HCT116 (cell line): ENCODE measurements around the gene TDRD10. TPM values are rescaled to one million over a fixed set of nuclear protein-coding genes. Genes with fewer than 3 reads are reported as not detected.

Experiments
- ATAC-seq: fragments of 200-7000 bp; cut with Tn5 transposase; 2 replicates; pipeline ENCODE4 v1.9.1; 2020; ENCODE audit warnings: mild to moderate bottlenecking, moderate library complexity
- BruUV-seq: library from RNA; stranded (reverse); fragments of 400-500 nt; replicated peaks from 2 replicates; lab custom pipeline; 2021; lab: Mats Ljungman, UMichigan
- CTCF ChIA-PET: fragments of 300-600 bp; sonication (Branson Sonifier 250); formaldehyde crosslinking; loops from one replicate; lab custom pipeline; 2021; ENCODE audit warnings: antibody characterized with exemption; lab: Charles Lee
- POLR2A ChIA-PET: fragments of 300-600, 350-600 bp; sonication (Branson Sonifier 250); formaldehyde crosslinking; loops from one replicate; lab custom pipeline; 2021; ENCODE audit warnings: antibody characterized with exemption; lab: Charles Lee
- RAD21 ChIA-PET, 2 experiments: fragments of 300-600 bp; sonication (Branson Sonifier 250); formaldehyde crosslinking; loops; one replicate each; lab custom pipeline; 2023; ENCODE audit warnings: low total read pairs in 2 of 2; ENCODE audit not compliant: uncharacterized antibody in 2 of 2, unreplicated experiment in 2 of 2, low non-redundant PET in 1 of 2; lab: Charles Lee
- DNase-seq: peaks from one replicate; pipeline ENCODE4 v3.0.0-alpha.2; 2010; ENCODE audit warnings: low read depth, low spot score
- H2AFZ ChIP-seq: fragments of 200-600 bp; shearing (Covaris generic), sonication (generic); 2 replicates; pipeline ENCODE4 v1.6.1; 2017; ENCODE audit warnings: low read depth, mixed run types, mixed read lengths, antibody characterized with exemption, low read length; ENCODE audit not compliant: poor library complexity, severe bottlenecking
- H3K27ac ChIP-seq: 2 replicates; pipeline ENCODE4 v1.5.1; 2012; ENCODE audit warnings: low read depth, low read length
- H3K27me3 ChIP-seq: fragments of 200-600 bp; sonication (generic); 2 replicates; pipeline ENCODE4 v1.6.1; 2016; ENCODE audit warnings: mixed run types, low read length, mixed read lengths; ENCODE audit not compliant: insufficient read depth
- H3K36me3 ChIP-seq, 2 experiments: fragments of 200-500 bp in 1 of 2; fragments of 200-600 bp in 1 of 2; sonication (Bioruptor generic) in 1 of 2; sonication (generic) in 1 of 2; 2 replicates each; pipeline versions ENCODE4 v1.5.1 to v1.6.1; 2014 to 2016; ENCODE audit warnings: low read length in 2 of 2, inconsistent platforms in 1 of 2, mixed read lengths in 1 of 2, mixed run types in 1 of 2; ENCODE audit not compliant: insufficient read depth in 2 of 2, control insufficient read depth in 1 of 2
- H3K4me1 ChIP-seq, 2 experiments: fragments of 200-600 bp in 1 of 2; sonication (generic) in 1 of 2; 2 replicates each; pipeline versions ENCODE4 v1.5.1 to v1.6.1; 2012 to 2017; ENCODE audit warnings: low read length in 2 of 2, inconsistent platforms in 1 of 2, mild to moderate bottlenecking in 1 of 2, mixed read lengths in 1 of 2, mixed run types in 1 of 2, moderate library complexity in 1 of 2; ENCODE audit not compliant: insufficient read depth in 2 of 2, control insufficient read depth in 1 of 2
- H3K4me2 ChIP-seq: fragments of 200-600 bp; sonication (generic); 2 replicates; pipeline ENCODE4 v1.6.1; 2017; ENCODE audit warnings: mixed run types, low read length, mixed read lengths
- H3K4me3 ChIP-seq, 2 experiments: fragments of 200-600 bp in 1 of 2; sonication (generic) in 1 of 2; replicated peaks in 1 of 2; 2 replicates each; pipeline ENCODE4 v1.5.1; 2011 to 2016; ENCODE audit warnings: low read length in 2 of 2, control low read depth in 1 of 2, low read depth in 1 of 2, mild to moderate bottlenecking in 1 of 2, mixed read lengths in 1 of 2, mixed run types in 1 of 2
- H3K79me2 ChIP-seq: fragments of 200-600 bp; sonication (generic); 2 replicates; pipeline ENCODE4 v1.6.1; 2017; ENCODE audit warnings: mild to moderate bottlenecking, mixed run types, low read length, moderate library complexity, mixed read lengths; ENCODE audit not compliant: insufficient read depth
- H3K9ac ChIP-seq: fragments of 200-600 bp; sonication (generic); 2 replicates; pipeline ENCODE4 v1.6.1; 2016; ENCODE audit warnings: low read length, mixed read lengths
- H3K9me2 ChIP-seq: fragments of 200-600 bp; sonication (generic), shearing (Covaris generic); 2 replicates; pipeline ENCODE4 v1.6.1; 2017; ENCODE audit warnings: mixed run types, mild to moderate bottlenecking, moderate library complexity; ENCODE audit not compliant: insufficient read depth
- H3K9me3 ChIP-seq, 2 experiments: fragments of 200-500 bp in 1 of 2; fragments of 200-600 bp in 1 of 2; sonication (Bioruptor generic) in 1 of 2; sonication (generic) in 1 of 2; 2 replicates each; pipeline ENCODE4 v1.6.1; 2014 to 2017; ENCODE audit warnings: low read length in 2 of 2, mixed read lengths in 2 of 2, inconsistent platforms in 1 of 2, low read depth in 1 of 2, mild to moderate bottlenecking in 1 of 2, mixed run types in 1 of 2, moderate library complexity in 1 of 2; ENCODE audit not compliant: control insufficient read depth in 1 of 2, insufficient read depth in 1 of 2
- H4K20me1 ChIP-seq: fragments of 200-600 bp; sonication (generic), shearing (Covaris generic); 2 replicates; pipeline ENCODE4 v1.6.1; 2017; ENCODE audit warnings: mixed run types, mild to moderate bottlenecking, moderate library complexity; ENCODE audit not compliant: insufficient read depth
- CBX3 ChIP-seq: IDR thresholded peaks from 2 replicates; pipeline ENCODE4 v1.6.1; 2012; ENCODE audit warnings: low read depth
- EGR1 ChIP-seq: IDR thresholded peaks from 2 replicates; pipeline ENCODE4 v1.6.1; 2012; ENCODE audit warnings: low read depth
- ELF1 ChIP-seq: IDR thresholded peaks from 2 replicates; pipeline ENCODE4 v1.6.1; 2012; ENCODE audit warnings: low read depth, borderline replicate concordance
- EZH2 ChIP-seq: fragments of 200-600 bp; sonication (generic); IDR thresholded peaks from 2 replicates; pipeline ENCODE4 v1.6.1; 2017; ENCODE audit warnings: antibody characterized with exemption, mixed run types
- EZH2phosphoT487 ChIP-seq: fragments of 200-600 bp; IDR thresholded peaks from 2 replicates; pipeline ENCODE4 v1.6.1; 2018; ENCODE audit warnings: antibody characterized with exemption, borderline replicate concordance
- JUND ChIP-seq: IDR thresholded peaks from 2 replicates; pipeline ENCODE4 v1.6.1; 2012
- POLR2AphosphoS5 ChIP-seq: IDR thresholded peaks from 2 replicates; pipeline ENCODE4 v1.6.1; 2011; ENCODE audit warnings: mild to moderate bottlenecking, low read depth, low read length, moderate library complexity
- REST ChIP-seq: IDR thresholded peaks from 2 replicates; pipeline ENCODE4 v1.6.1; 2012; ENCODE audit warnings: low read depth
- SIN3A ChIP-seq: IDR thresholded peaks from 2 replicates; pipeline ENCODE4 v1.6.1; 2012; ENCODE audit warnings: low read depth
- TCF7L2 ChIP-seq: IDR thresholded peaks from 2 replicates; pipeline ENCODE4 v1.7.0; 2011; ENCODE audit warnings: borderline replicate concordance, inconsistent platforms; ENCODE audit not compliant: insufficient read depth, insufficient read length; ENCODE audit errors: extremely low read depth
- YY1 ChIP-seq: IDR thresholded peaks from 2 replicates; pipeline ENCODE4 v1.6.1; 2011; ENCODE audit warnings: low read length, low read depth, moderate library complexity, mild to moderate bottlenecking; ENCODE audit not compliant: insufficient replicate concordance; ENCODE audit errors: extremely low read depth
- ZNF274 ChIP-seq: fragments of 200-500 bp; sonication (Bioruptor generic); IDR thresholded peaks from 2 replicates; pipeline ENCODE4 v1.6.1; 2014; ENCODE audit warnings: mild to moderate bottlenecking, low read depth, low read length, inconsistent platforms
- intact Hi-C: fragments of 100-400 bp; cut with micrococcal nuclease; formaldehyde crosslinking; loops from 2 replicates; pipeline ENCODE4 v1.10.0; 2022
- total RNA-seq: library from RNA; stranded (reverse); gene quantifications from one replicate; pipeline ENCODE4 v1.2.1, GENCODE V29; 2021; ENCODE audit not compliant: unreplicated experiment
- TF ChIP-seq, protein P1 (sequence below): IDR thresholded peaks from 2 replicates; pipeline ENCODE4 v1.6.1; 2012

Gene TDRD10
- total RNA-seq, 1 experiment from 2014 or later: not detected

DNA sequence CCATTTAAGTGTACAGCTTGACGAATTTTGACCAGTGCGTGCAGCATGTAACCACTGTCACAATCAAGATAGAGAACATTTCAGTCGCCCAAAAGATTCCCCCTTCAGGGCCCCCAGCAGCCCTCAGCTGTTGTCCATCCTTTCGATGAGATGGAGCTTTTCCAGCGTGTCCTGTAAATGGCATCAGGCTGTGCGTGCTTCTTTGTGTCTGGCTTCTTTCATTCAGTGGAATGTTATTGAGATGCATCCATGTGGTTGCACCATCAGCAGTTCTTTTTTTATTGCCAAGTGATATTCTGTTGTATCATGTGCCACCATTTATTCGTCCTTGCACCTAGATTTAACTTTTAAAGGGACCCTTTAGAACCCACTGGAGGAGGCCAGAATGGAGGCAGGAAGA, 34.6 kb downstream of the TDRD10 start:
- RAD21 ChIA-PET: no interaction called here
- BruUV-seq: no TSS peak

More for the DNA sequence above, 34.6 kb downstream of the TDRD10 start:
- H3K9me2 ChIP-seq: no peaks in the 10 kb centered on the region
- CTCF ChIA-PET: no interaction called here
- H3K4me3 ChIP-seq: no peak overlapping the region
- intact Hi-C loops: no loop called here
- TF ChIP-seq EGR1 (no peak), REST (no peak), EZH2phosphoT487 (no peak), JUND (no peak), POLR2AphosphoS5 (no peak), YY1 (no peak), ELF1 (no peak), ZNF274 (no peak), EZH2 (no peak), CBX3 (no peak), SIN3A (no peak), TCF7L2 (no peak)
- TF ChIP-seq, protein P1, sequence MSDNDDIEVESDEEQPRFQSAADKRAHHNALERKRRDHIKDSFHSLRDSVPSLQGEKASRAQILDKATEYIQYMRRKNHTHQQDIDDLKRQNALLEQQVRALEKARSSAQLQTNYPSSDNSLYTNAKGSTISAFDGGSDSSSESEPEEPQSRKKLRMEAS: no peak
- TF ChIP-seq, all 23 proteins: peak for 0
- 0 out of 2 replicates have a peak, but pooled peaks cover 2% of the 10 kb centered on the region for H3K27me3 ChIP-seq
- H3K27ac ChIP-seq: no peak overlapping the region
- H3K4me1 ChIP-seq: no peaks in the 10 kb centered on the region
- ATAC-seq: no peak
- no peaks in the 10 kb centered on the region for H3K36me3 ChIP-seq
- POLR2A ChIA-PET: no interaction called here
- no peaks in the 10 kb centered on the region for H3K79me2 ChIP-seq
- no peaks in the 10 kb centered on the region for H4K20me1 ChIP-seq
- H3K9me3 ChIP-seq: no peaks in the 10 kb centered on the region
- H3K9ac ChIP-seq: no peak overlapping the region
- no peak overlapping the region for H3K4me2 ChIP-seq
- H2AFZ ChIP-seq: no peak overlapping the region
- no peak for DNase-seq
